NCI-H2081 treated with DMSO at 0.1 percent for 48 hours (cell line): ENCODE results near the gene PLPPR1.

Experiments
- DNase-seq: peaks from one replicate; lab custom pipeline; 2025; lab: John Stamatoyannopoulos, UW

PLPPR1 gene

GRCh38 chr9:101350285-101350684, 321.8 kb downstream of the PLPPR1 start:
- no peak for DNase-seq

GRCh38 chr9:101352892-101353463, 324.5 kb downstream of the PLPPR1 start:
- DNase-seq = no peak

- DNase-seq = no peak
These were observed 325.2 kb downstream of the PLPPR1 start for GRCh38 chr9:101353683-101354082.

GRCh38 chr9:101354143-101354764, 325.7 kb downstream of the PLPPR1 start:
- no peak for DNase-seq

GRCh38 chr9:101354765-101355708, 326.5 kb downstream of the PLPPR1 start:
- DNase-seq = no peak

- no peak for DNase-seq
These were observed 328.1 kb downstream of the PLPPR1 start for GRCh38 chr9:101356619-101357018.

- no peak for DNase-seq
These were observed 331.2 kb downstream of the PLPPR1 start for GRCh38 chr9:101359679-101360078.

GRCh38 chr9:101360647-101361046, 332.1 kb downstream of the PLPPR1 start:
- DNase-seq = no peak

GRCh38 chr9:101362450-101362849, 333.9 kb downstream of the PLPPR1 start:
- DNase-seq = no peak

- DNase-seq = no peak
These were observed 336.7 kb downstream of the PLPPR1 start for GRCh38 chr9:101365181-101365580.

GRCh38 chr9:101366038-101366756, 337.7 kb downstream of the PLPPR1 start:
- DNase-seq = no peak

- no peak for DNase-seq
These were observed 338.8 kb downstream of the PLPPR1 start for GRCh38 chr9:101367323-101367722.

GRCh38 chr9:101369286-101369685, 340.8 kb downstream of the PLPPR1 start:
- no peak for DNase-seq

- DNase-seq = no peak
These were observed 341.5 kb downstream of the PLPPR1 start for GRCh38 chr9:101369884-101370531.

- DNase-seq = no peak
These were observed 343.3 kb downstream of the PLPPR1 start for GRCh38 chr9:101371813-101372212.

GRCh38 chr9:101372327-101373118, 344.0 kb downstream of the PLPPR1 start:
- DNase-seq = no peak
